IMR-90 (cell line): ENCODE measurements around the gene B4GALT7. TPM values are rescaled to one million over a fixed set of nuclear protein-coding genes. Genes with fewer than 3 reads are reported as not detected.
A peak's percentile ranks its signal among the peaks of the same experiment; 100 is the strongest.

Source experiments
- ATAC-seq: fragments of 200-7000 bp; cut with Tn5 transposase; 2 replicates; pipeline ENCODE4 v1.9.1; 2020; ENCODE audit warnings: low read depth, mild to moderate bottlenecking, moderate library complexity
- BruUV-seq: library from RNA; stranded (reverse); fragments of 400-500 nt; replicated peaks from 2 replicates; lab custom pipeline; 2021; lab: Mats Ljungman, UMichigan
- CTCF ChIA-PET: fragments of 300-600 bp; formaldehyde crosslinking; extraction: SDS; loops from one replicate; lab custom pipeline; 2021; ENCODE audit warnings: antibody characterized with exemption; lab: Yijun Ruan, JAX
- POLR2A ChIA-PET: fragments of 300-600 bp; sonication (Branson Sonifier 250); formaldehyde crosslinking; loops from one replicate; lab custom pipeline; 2022; ENCODE audit warnings: antibody characterized with exemption; ENCODE audit not compliant: unreplicated experiment; lab: Charles Lee
- DNase-seq: peaks from one replicate; pipeline ENCODE4 v3.0.0; 2013
- H2AFZ ChIP-seq: replicated peaks from 2 replicates; pipeline ENCODE3; 2013; ENCODE audit warnings: low read length, mild to moderate bottlenecking; ENCODE audit not compliant: poor library complexity
- H2AK5ac ChIP-seq: 2 replicates; pipeline ENCODE4 v1.6.1; 2013; ENCODE audit warnings: low read depth, low read length, inconsistent platforms
- H2AK9ac ChIP-seq: replicated peaks from 2 replicates; pipeline ENCODE3; 2013; ENCODE audit warnings: mild to moderate bottlenecking, low read depth, low read length, moderate library complexity; ENCODE audit not compliant: poor library complexity
- H2BK120ac ChIP-seq: 2 replicates; pipeline ENCODE4 v1.6.1; 2013; ENCODE audit warnings: low read depth, low read length, inconsistent platforms
- H2BK15ac ChIP-seq: 3 replicates; pipeline ENCODE4 v1.6.1; 2013; ENCODE audit warnings: low read depth, low read length, inconsistent platforms
- H2BK20ac ChIP-seq: 2 replicates; pipeline ENCODE4 v1.6.1; 2013; ENCODE audit warnings: low read depth, mild to moderate bottlenecking, inconsistent platforms, low read length, moderate library complexity
- H2BK5ac ChIP-seq: 2 replicates; pipeline ENCODE4 v1.6.1; 2013; ENCODE audit warnings: mild to moderate bottlenecking, low read depth, low read length, inconsistent platforms; ENCODE audit not compliant: poor library complexity, severe bottlenecking
- H3K14ac ChIP-seq: replicated peaks from 2 replicates; pipeline ENCODE4 v1.6.1; 2013; ENCODE audit warnings: low read depth, low read length, inconsistent platforms
- H3K18ac ChIP-seq: 2 replicates; pipeline ENCODE4 v1.6.1; 2013; ENCODE audit warnings: low read depth, low read length, control low read depth
- H3K23ac ChIP-seq: 2 replicates; pipeline ENCODE4 v1.6.1; 2013; ENCODE audit warnings: low read depth, low read length, inconsistent platforms
- H3K27ac ChIP-seq: 2 replicates; pipeline ENCODE4 v1.5.1; 2013; ENCODE audit warnings: mild to moderate bottlenecking, control low read depth, low read length; ENCODE audit not compliant: insufficient read depth
- H3K27me3 ChIP-seq: 2 replicates; pipeline ENCODE4 v1.6.1; 2013; ENCODE audit warnings: low read length; ENCODE audit not compliant: control insufficient read depth, insufficient read depth
- H3K36me3 ChIP-seq: 2 replicates; pipeline ENCODE4 v1.6.1; 2013; ENCODE audit warnings: low read length, mixed read lengths; ENCODE audit not compliant: control insufficient read depth, insufficient read depth
- H3K4ac ChIP-seq: 2 replicates; pipeline ENCODE4 v1.6.1; 2013; ENCODE audit warnings: low read depth, low read length, inconsistent platforms
- H3K4me1 ChIP-seq: 2 replicates; pipeline ENCODE4 v1.6.1; 2013; ENCODE audit warnings: low read length, mixed read lengths; ENCODE audit not compliant: control insufficient read depth, insufficient read depth
- H3K4me2 ChIP-seq: 2 replicates; pipeline ENCODE4 v1.6.1; 2013; ENCODE audit warnings: low read depth, mild to moderate bottlenecking, control low read depth, low read length, moderate library complexity
- H3K4me3 ChIP-seq: 2 replicates; pipeline ENCODE4 v1.5.1; 2013; ENCODE audit warnings: low read depth, mild to moderate bottlenecking, control low read depth, low read length, moderate library complexity; ENCODE audit not compliant: insufficient read depth
- H3K56ac ChIP-seq: 2 replicates; pipeline ENCODE4 v1.6.1; 2013; ENCODE audit warnings: low read length, inconsistent platforms; ENCODE audit not compliant: insufficient read depth; ENCODE audit errors: extremely low read depth
- H3K79me1 ChIP-seq, 2 experiments: 2 replicates each; pipeline ENCODE4 v1.6.1; 2013; ENCODE audit warnings: low read length in 2 of 2, inconsistent platforms in 1 of 2, low read depth in 1 of 2
- H3K9ac ChIP-seq: 2 replicates; pipeline ENCODE4 v1.6.1; 2013; ENCODE audit warnings: low read depth, low read length, control low read depth
- H3K9me1 ChIP-seq: 2 replicates; pipeline ENCODE4 v1.6.1; 2013; ENCODE audit warnings: low read length, inconsistent platforms; ENCODE audit not compliant: insufficient read depth
- H3K9me3 ChIP-seq: 2 replicates; pipeline ENCODE4 v1.6.1; 2013; ENCODE audit warnings: low read length; ENCODE audit not compliant: control insufficient read depth, insufficient read depth
- H4K20me1 ChIP-seq: 2 replicates; pipeline ENCODE4 v1.6.1; 2013; ENCODE audit warnings: low read length, inconsistent platforms; ENCODE audit not compliant: insufficient read depth
- H4K5ac ChIP-seq: 2 replicates; pipeline ENCODE4 v1.6.1; 2013; ENCODE audit warnings: mild to moderate bottlenecking, low read depth, low read length, control low read depth
- H4K8ac ChIP-seq, 2 experiments: 2 replicates each; pipeline ENCODE4 v1.6.1; 2013; ENCODE audit warnings: low read depth in 2 of 2, low read length in 2 of 2, control low read depth in 1 of 2, inconsistent platforms in 1 of 2
- H4K91ac ChIP-seq: 2 replicates; pipeline ENCODE4 v1.6.1; 2013; ENCODE audit warnings: low read depth, low read length, inconsistent platforms; ENCODE audit not compliant: insufficient read depth
- BHLHE40 ChIP-seq: fragments of 150-350 bp; IDR thresholded peaks from 2 replicates; pipeline ENCODE4 v1.6.1; 2016; ENCODE audit warnings: mild to moderate bottlenecking, low read depth, low read length
- CEBPB ChIP-seq: IDR thresholded peaks from 2 replicates; pipeline ENCODE4 v1.6.1; 2012; ENCODE audit warnings: low read depth, low read length, improper control_type of control experiment
- CHD1 ChIP-seq: IDR thresholded peaks from 2 replicates; pipeline ENCODE4 v1.6.1; 2012; ENCODE audit warnings: low read depth, low read length, improper control_type of control experiment
- FOS ChIP-seq: fragments of 150-350 bp; IDR thresholded peaks from 2 replicates; pipeline ENCODE4 v1.6.1; 2016; ENCODE audit warnings: low read depth, low read length
- MAFK ChIP-seq: IDR thresholded peaks from 2 replicates; pipeline ENCODE4 v1.6.1; 2012; ENCODE audit warnings: low read depth, low read length, improper control_type of control experiment
- MAZ ChIP-seq: IDR thresholded peaks from 2 replicates; pipeline ENCODE4 v1.6.1; 2012; ENCODE audit warnings: low read depth, mild to moderate bottlenecking, low read length, improper control_type of control experiment, moderate library complexity, borderline replicate concordance
- MXI1 ChIP-seq: IDR thresholded peaks from 2 replicates; pipeline ENCODE4 v1.6.1; 2012; ENCODE audit warnings: low read depth, mild to moderate bottlenecking, low read length, moderate library complexity, borderline replicate concordance
- NFE2L2 ChIP-seq: fragments of 150-350 bp; IDR thresholded peaks from 2 replicates; pipeline ENCODE4 v1.6.1; 2016; ENCODE audit warnings: low read depth, mild to moderate bottlenecking, low read length
- POLR2A ChIP-seq: IDR thresholded peaks from 2 replicates; pipeline ENCODE4 v1.6.1; 2012; ENCODE audit warnings: mild to moderate bottlenecking, low read depth, low read length
- RCOR1 ChIP-seq: IDR thresholded peaks from 2 replicates; pipeline ENCODE4 v1.6.1; 2012; ENCODE audit warnings: mild to moderate bottlenecking, low read length, improper control_type of control experiment; ENCODE audit not compliant: insufficient replicate concordance
- RFX5 ChIP-seq: IDR thresholded peaks from 2 replicates; pipeline ENCODE4 v1.8.0; 2012; ENCODE audit warnings: low read depth, mild to moderate bottlenecking, low read length, moderate library complexity
- WGBS, 2 experiments: methylation state at CpG; one replicate each; pipeline versions ENCODE4 v1.1.5 to v1.1.7; 2013; ENCODE audit warnings: missing lambda C conversion rate in 2 of 2; ENCODE audit not compliant: insufficient read length in 1 of 2; ENCODE audit errors: extremely low coverage in 2 of 2; 5-methylcytosine and 5-hydroxymethylcytosine counted together
- dilution Hi-C: fragments of 300-500 bp; cut with HindIII; formaldehyde crosslinking; loops from one replicate; pipeline ENCODE4 v1.14.3; 2018; ENCODE audit warnings: low sequenced_read_pairs; ENCODE audit not compliant: unreplicated experiment
- in situ Hi-C: fragments of 300-500 bp; cut with MboI; formaldehyde crosslinking; loops from 3 replicates; pipeline ENCODE4 v1.14.3; 2019; ENCODE audit warnings: low sequenced_read_pairs, inconsistent platforms, mixed read lengths
- intact Hi-C: fragments of 100-400 bp; cut with micrococcal nuclease; formaldehyde crosslinking; loops from 2 replicates; pipeline ENCODE4 v1.10.0; 2022
- polyA plus RNA-seq, 3 experiments: library from polyadenylated mRNA; depleted of rRNA; stranded (reverse); fragments of >200 nt; gene quantifications; 2 replicates each; pipeline ENCODE4 v1.2.3, GENCODE V29; 2012; ENCODE audit warnings: low replicate concordance in 1 of 3
- total RNA-seq: library from RNA; depleted of rRNA; stranded (reverse); fragments of >200 nt; gene quantifications from 2 replicates; pipeline ENCODE4 v1.2.3, GENCODE V29; 2012
- TF ChIP-seq, protein P1 (sequence below): fragments of 150-350 bp; IDR thresholded peaks from 2 replicates; pipeline ENCODE4 v1.6.1; 2017; ENCODE audit warnings: mild to moderate bottlenecking, antibody characterized with exemption, low read length, low read depth
- TF ChIP-seq, protein P2 (sequence below): fragments of 150-350 bp; IDR thresholded peaks from 2 replicates; pipeline ENCODE4 v1.6.1; 2016; ENCODE audit warnings: low read depth, mild to moderate bottlenecking, low read length, moderate library complexity, borderline replicate concordance
- TF ChIP-seq, protein P3 (sequence below): conservative IDR thresholded peaks from 2 replicates; pipeline ENCODE4 v1.5.1; 2012; ENCODE audit warnings: mild to moderate bottlenecking, low read depth, low read length, improper control_type of control experiment

The B4GALT7 gene
- total and polyA plus RNA-seq, 2 of the 4 experiments (the other 2 are of a cell fraction) = 29.2 to 79.6 TPM

DNA sequence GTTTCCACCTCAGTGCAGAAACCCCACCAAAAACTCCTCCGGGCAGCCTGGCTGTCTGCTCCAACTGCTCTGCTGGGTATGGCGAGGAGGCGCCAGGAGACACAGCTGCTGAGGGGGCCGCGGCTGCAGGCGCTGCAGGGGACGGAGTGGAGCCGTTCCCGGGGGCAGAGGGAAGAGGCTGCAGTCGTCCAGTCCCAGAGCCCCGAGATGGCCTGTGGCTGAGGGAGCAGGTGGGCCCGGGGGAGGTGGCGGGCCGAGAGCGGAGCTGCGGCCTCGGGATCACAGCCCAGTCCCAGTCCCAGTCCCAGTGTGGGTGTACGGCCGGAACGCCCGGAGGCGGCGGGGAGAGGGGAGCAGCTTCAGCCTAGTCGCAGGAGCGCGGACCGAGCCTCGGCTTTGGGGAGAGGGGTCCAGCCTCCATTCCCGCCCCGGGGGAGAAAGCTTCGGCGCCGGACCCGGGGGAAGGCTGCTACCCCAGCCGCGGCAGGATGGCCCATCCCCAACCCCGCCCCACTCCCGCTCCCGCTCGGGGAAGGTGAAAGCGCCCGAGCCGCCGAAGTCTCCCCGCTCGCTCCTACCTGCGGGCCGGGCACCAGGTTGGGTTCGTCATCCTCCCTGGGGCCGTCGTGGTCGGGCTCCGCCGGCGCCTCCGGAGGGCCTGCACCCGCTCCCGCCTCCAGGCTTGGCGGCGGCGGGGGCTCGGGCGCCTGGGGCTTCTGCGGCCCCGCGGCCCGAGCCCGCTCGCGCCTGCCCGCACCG is 46.1 kb upstream of the B4GALT7 start:
- H2BK20ac ChIP-seq = no peak overlapping the region
- ChIA-PET POLR2A (no interaction called here), CTCF (no interaction called here)
- peaks cover 14% of the 10 kb centered on the region for H3K4me1 ChIP-seq
- H3K9me3 ChIP-seq = no peaks in the 10 kb centered on the region
- DNase-seq = no peak
- peak overlapping the region; percentile 88 for H3K23ac ChIP-seq
- in situ Hi-C loops (no loop called here), intact Hi-C loops (loop anchor here (2.0 kb wide), 1 partner anchor 39 kb away; the partner anchor contains the start of gene TMED9), dilution Hi-C loops (no loop called here)
- no peak overlapping the region; the same call in 1 of the 2 replicates for H3K18ac ChIP-seq
- peak overlapping the region; percentile 96 for H2AFZ ChIP-seq
- peak overlapping the region; percentile 66 for H2BK5ac ChIP-seq
- no TSS peak for BruUV-seq
- H3K4ac ChIP-seq = peak overlapping the region; percentile 75
- ATAC-seq = peak; percentile 61
- H3K56ac ChIP-seq = peak overlapping the region; percentile 71
- H4K91ac ChIP-seq = peak overlapping the region; percentile 14; the same call in 1 of the 2 replicates
- H4K5ac ChIP-seq = 0 out of 2 replicates have a peak overlapping the region, but pooled peaks have one; percentile 4
- peaks cover 3 to 49% of the 10 kb centered on the region in 2 experiments; a peak in 2 of 4 replicates for H3K79me1 ChIP-seq
- peak overlapping the region; percentile 94 for H2AK9ac ChIP-seq
- peak overlapping the region; percentile 47 to 57; a peak in 3 of 4 replicates for H4K8ac ChIP-seq
- 1% methylated on average over 22 of the region's 72 CpGs; no CpG with 5 or more reads in 1 of the 2 experiments for WGBS, 2 experiments
- H3K9me1 ChIP-seq = peaks cover 19% of the 10 kb centered on the region
- peak overlapping the region; percentile 92 for H3K4me3 ChIP-seq
- H3K4me2 ChIP-seq = peak overlapping the region; percentile 98
- no peaks in the 10 kb centered on the region for H3K27me3 ChIP-seq
- no peak overlapping the region for H2BK120ac ChIP-seq
- H2BK15ac ChIP-seq = no peak overlapping the region
- H3K9ac ChIP-seq = peak overlapping the region; percentile 88
- H3K14ac ChIP-seq = peak overlapping the region; percentile 38
- peak overlapping the region; percentile 80 for H3K27ac ChIP-seq
- peak overlapping the region; percentile 50 for H2AK5ac ChIP-seq
- H4K20me1 ChIP-seq = peaks cover 37% of the 10 kb centered on the region
- H3K36me3 ChIP-seq = peaks cover 5% of the 10 kb centered on the region; the same call in 1 of the 2 replicates
- TF ChIP-seq, protein P1, sequence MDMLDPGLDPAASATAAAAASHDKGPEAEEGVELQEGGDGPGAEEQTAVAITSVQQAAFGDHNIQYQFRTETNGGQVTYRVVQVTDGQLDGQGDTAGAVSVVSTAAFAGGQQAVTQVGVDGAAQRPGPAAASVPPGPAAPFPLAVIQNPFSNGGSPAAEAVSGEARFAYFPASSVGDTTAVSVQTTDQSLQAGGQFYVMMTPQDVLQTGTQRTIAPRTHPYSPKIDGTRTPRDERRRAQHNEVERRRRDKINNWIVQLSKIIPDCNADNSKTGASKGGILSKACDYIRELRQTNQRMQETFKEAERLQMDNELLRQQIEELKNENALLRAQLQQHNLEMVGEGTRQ = no peak
- no peak for TF ChIP-seq RFX5
- TF ChIP-seq NFE2L2 = no peak
- TF ChIP-seq, protein P2, sequence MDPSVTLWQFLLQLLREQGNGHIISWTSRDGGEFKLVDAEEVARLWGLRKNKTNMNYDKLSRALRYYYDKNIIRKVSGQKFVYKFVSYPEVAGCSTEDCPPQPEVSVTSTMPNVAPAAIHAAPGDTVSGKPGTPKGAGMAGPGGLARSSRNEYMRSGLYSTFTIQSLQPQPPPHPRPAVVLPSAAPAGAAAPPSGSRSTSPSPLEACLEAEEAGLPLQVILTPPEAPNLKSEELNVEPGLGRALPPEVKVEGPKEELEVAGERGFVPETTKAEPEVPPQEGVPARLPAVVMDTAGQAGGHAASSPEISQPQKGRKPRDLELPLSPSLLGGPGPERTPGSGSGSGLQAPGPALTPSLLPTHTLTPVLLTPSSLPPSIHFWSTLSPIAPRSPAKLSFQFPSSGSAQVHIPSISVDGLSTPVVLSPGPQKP = no peak
- TF ChIP-seq POLR2A = no peak
- TF ChIP-seq MAFK = no peak
- no peak for TF ChIP-seq RCOR1
- no peak for TF ChIP-seq MXI1
- TF ChIP-seq BHLHE40 = no peak
- TF ChIP-seq, protein P3, sequence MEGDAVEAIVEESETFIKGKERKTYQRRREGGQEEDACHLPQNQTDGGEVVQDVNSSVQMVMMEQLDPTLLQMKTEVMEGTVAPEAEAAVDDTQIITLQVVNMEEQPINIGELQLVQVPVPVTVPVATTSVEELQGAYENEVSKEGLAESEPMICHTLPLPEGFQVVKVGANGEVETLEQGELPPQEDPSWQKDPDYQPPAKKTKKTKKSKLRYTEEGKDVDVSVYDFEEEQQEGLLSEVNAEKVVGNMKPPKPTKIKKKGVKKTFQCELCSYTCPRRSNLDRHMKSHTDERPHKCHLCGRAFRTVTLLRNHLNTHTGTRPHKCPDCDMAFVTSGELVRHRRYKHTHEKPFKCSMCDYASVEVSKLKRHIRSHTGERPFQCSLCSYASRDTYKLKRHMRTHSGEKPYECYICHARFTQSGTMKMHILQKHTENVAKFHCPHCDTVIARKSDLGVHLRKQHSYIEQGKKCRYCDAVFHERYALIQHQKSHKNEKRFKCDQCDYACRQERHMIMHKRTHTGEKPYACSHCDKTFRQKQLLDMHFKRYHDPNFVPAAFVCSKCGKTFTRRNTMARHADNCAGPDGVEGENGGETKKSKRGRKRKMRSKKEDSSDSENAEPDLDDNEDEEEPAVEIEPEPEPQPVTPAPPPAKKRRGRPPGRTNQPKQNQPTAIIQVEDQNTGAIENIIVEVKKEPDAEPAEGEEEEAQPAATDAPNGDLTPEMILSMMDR = no peak
- no peak for TF ChIP-seq CHD1
- no peak; the same call in 1 of the 2 replicates for TF ChIP-seq MAZ
- no peak for TF ChIP-seq CEBPB
- no peak for TF ChIP-seq FOS
